GM18520 (cell line): ENCODE measurements around the gene HCFC2.
"Not testable (repeated sequence)": the region's sequence is repeated elsewhere in the genome, so short reads cannot be mapped to it uniquely, and the experiment has no call there.

Source experiments
- ATAC-seq: cut with Tn5 transposase; IDR thresholded peaks from one replicate; pipeline ENCODE4 v1.9.1; 2021; ENCODE audit not compliant: unreplicated experiment

The HCFC2 gene

DNA sequence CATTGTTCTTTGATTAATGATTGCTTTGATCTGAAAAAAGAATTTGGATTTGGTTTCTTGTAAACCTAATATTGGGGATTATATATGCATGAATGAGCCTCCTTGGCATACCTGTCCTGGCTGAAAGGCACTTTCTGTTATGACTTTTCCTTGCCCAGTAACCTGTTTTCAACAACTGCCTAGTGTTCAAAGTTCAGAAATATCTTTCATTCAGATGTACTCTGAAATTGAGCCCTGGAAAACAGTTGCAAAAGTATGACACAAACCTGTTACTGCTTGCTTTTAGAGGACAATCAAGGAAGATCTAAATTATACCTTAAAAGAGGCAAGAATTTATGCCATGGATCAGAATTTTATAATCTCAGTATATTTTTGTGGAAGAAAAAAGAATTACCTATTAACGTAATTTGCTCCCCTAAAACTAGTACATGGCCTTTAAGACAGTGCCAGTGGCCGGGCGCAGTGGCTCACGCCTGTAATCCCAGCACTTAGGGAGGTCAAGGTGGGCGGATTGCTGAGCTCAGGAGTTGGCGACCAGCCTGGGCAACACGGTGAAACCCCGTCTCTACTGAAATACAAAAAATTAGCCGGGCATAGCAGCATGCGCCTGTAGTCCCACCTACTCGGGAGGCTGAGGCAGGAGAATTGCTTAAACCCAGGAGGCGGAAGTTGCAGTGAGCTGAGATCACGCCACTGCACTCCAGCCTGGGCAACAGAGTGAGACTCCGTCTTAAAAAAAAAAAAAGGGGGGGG is 50.7 kb downstream of the HCFC2 start:
- ATAC-seq: not testable (repeated sequence)

DNA sequence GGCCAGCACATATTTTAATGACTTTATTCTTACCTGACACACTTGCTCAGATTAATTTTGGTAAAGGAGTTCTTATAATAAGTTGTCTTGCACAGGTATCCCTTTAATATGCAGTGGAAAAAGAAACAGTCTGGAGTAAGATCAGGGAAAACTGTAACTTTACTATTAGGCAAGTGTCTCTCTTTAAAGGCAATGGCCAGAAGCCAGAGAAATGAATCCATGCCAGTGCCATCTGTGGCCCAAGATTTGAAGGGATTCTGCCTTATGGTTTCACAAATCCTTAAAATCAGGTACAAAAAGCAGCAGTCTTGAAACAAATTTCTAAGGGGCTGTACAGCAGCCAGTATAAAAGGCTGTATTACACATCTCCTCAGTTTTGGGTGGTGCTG is 51.2 kb downstream of the HCFC2 start:
- no peak for ATAC-seq

- ATAC-seq: no peak
Measured at GRCh38 chr12:104121001-104121400, 56.7 kb downstream of the HCFC2 start.

GRCh38 chr12:104122298-104122697 is 58.0 kb downstream of the HCFC2 start:
- ATAC-seq: no peak

DNA sequence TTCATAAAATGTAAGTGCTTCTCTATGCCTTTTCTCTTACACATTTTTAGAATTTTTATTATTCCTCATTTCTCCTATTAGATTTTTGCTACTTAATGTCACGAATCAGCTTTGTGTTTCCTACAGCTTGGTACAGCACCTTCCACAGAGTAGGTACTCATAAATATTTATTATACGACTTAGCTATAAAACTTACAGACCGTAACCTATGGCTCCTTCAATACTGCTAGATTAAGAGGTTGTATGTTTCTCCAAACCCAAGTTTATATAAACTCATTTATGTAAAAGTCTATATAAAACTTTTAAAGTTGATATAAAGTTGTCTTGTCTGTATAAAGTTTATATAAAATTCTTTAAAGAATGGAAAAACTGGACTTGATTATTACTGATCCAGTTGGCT is 62.2 kb downstream of the HCFC2 start:
- no peak for ATAC-seq

DNA sequence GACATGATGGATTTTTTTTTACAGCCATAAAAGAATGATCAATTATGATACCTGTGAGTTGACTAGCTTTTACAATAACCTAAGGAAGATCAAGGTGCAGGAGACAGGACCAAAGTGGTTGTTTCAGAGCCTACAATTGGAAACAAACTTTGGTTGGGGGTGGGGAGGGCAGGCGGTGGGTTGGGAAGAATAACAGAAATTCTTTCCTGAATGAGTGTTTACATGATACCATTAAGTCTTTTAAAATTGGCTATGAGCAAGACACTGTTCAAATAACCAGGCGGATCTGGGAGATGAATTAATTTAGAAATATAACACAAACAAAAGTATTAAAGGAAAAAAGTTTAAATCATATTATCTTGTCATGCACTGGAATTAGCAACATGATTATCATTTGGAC is 66.4 kb downstream of the HCFC2 start:
- ATAC-seq: no peak

- no peak for ATAC-seq
Measured at GRCh38 chr12:104131609-104132008, 67.3 kb downstream of the HCFC2 start.

GRCh38 chr12:104132351-104132956 is 68.1 kb downstream of the HCFC2 start:
- ATAC-seq: no peak

DNA sequence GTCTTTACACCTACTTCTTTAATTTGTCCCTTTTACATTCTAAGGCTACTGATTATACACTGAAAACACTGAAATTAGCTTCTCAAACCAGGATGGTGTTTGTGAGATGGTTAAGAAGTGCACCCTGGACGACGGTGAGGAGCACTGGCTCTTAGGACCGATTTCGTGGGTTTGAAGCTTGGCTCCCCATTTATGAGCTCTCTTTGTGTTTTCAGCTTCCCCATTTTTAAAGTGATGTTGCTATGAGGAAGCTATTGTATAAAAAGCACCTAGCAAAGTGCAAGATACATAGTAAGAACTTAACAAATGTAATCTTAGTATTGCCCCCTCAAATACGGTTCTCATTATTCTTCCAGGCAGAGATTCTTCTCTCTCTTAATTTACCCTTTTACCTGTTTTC is 69.0 kb downstream of the HCFC2 start:
- no peak for ATAC-seq

- no peak for ATAC-seq
Measured at GRCh38 chr12:104133866-104134265, 69.5 kb downstream of the HCFC2 start.

DNA sequence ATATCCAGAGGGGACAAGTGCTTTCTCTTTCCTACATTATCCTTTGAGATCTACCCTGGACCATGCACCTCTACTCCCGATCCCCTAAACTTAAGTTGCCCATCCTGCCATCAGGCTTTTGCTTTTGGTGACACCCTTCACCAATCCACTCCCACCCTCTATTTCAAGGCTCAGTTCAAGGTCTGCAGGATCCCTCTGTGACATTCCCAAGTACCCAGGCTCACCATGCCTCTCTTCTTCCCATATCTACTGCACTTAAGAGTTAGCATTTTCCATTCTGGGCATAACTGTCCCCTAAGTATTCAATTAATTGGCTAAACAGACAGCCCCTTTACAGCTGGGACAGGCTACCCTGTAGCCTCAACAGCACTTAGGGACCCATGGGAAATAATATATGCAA is 70.6 kb downstream of the HCFC2 start:
- ATAC-seq: no peak

DNA sequence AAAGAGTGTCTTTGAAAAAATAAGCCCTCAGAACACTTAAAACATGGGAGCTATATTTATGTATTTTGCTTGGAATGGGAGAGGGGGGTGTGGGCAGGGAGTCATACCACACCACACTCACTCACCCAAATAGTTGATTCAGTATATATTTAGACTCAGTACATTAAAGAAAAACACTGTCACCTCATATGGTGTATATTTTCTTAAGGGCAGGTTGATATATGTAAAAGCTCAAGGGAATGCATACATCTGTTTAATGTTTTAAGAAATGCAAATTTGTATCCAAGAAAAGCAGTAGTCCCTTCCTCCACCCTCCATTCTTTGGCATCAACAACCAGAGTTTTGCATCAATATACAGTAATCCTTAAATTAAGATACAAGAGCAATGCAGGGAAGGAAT is 72.2 kb downstream of the HCFC2 start:
- ATAC-seq: no peak

DNA sequence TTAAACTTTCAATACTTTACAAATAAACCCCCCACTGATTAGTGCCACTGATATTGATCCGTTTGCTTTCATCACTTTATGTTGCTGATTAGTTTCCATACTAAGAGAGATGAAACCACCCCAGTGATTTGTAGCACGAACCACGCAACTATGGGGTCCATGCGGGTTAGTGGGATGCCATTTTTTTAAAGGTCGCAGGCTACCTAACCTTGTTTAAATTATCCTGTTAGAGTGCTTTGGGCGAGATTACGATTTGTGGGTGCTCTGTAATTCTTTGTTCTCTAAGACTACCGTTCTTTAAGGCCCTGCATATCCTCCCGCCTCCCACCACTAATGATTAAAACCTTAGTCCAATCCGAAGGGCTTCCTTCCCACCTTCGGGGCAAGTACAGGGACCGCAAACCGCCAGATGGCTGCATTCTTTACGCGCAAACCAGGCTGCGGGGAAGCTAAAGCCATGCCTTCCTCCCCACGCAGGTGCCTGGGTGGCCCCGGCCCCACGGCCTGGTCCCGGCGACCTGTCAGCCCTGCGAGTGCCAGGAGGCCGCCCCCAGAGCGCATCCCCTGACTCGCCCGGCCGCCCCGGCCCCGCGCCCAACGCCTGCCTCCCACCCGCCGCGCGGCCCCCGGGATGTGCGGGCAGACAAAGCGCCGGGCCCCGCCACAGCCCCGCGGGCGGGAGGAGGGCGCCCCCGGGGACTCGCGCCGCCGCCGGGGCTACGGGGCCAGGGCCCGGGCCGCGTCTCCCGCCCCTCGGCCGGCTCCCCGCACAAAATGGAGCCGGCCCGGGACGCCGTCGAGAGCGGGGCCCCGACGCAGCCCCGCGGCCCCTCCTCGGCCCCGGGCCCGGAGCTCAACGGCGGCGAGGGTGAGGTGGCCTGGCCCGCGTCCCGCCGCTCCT is 72.9 kb downstream of the HCFC2 start:
- peak; percentile 11 for ATAC-seq

DNA sequence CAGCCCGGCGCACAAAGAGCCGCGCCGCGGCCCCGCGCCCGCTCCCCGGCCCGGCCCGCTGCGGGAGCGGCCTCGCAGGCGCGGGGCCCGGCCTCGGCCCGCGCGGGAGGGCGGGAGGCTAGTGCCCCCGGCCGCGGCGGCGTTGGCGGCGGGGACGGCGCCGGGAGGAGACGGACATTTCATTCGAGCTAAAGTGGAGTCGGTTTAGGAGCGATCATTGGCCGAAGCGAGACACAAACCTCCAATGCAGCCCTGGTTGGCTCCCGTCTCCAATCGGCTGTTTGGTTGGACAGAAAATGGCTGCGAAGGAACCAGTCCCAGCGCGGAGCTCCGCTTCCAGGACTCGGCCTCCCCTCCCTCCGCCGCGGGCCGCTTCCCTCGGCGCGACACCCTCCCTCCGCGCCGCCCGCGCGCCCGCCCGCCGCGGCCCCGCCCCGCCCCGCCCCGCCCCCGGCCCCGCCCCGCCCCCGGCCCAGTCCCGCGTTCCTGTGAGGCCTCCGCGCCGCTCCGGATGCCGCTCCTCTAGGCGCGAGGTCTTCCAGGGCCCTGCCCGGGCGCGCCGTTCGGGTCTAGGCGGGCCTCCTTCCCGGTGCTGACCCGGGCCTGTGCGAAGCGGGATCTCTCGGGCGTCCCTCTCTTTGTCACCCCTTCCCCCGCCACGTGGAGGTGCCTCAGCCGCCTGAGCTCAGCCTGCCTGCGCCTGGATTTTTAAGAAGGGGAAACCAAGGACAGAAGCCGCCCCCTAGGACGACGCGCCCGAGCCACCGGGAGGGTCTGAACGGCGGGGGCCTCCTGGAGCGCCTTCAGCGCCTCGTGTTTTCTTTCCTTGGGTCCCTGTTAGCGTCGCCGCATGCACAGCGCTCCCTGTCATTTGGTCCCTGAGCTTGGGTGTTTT is 73.8 kb downstream of the HCFC2 start, which contains the start of gene NFYB:
Gene NFYB, minus strand, starts transcription at position 309 of the 895 bp plus-strand sequence. CDS start 2,757 bp downstream, outside the sequence.
- ATAC-seq: peak; percentile 94

DNA sequence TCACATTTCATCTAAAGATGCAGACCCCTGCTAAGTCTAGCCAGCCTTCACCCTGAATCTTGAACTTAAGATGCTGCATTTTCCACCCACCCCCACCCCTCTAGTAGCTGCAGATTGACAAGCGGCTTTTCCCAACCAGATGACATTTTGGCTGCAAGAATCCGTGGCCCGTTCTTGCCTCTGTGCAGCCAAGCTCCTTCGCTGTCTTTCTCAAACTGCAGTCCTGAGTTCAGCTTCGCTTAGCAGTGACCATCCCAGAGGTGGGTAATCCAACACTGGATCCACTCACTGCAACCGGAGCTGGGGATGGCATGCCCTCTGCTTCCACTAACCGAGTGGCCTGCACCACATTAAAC is 74.4 kb downstream of the HCFC2 start:
- no peak for ATAC-seq

DNA sequence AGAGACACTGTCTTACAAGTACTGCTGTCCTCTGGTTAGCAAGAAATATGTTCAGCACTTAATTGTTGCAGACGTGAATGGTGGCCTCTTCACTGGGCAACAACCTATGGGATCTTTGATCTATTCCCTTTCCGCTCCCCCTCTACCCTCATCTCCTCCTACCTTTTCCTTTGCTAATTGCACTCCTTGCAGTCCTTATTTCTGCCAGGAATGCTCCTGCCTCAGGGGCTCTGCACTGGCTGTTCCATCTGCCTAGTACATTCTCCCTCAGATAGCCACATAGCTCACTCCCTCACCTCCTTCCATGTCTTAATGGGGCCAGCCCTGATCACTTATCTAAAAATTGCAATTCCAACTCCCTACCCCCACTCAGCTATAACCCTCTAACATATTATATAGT is 78.2 kb downstream of the HCFC2 start:
- ATAC-seq: no peak

- ATAC-seq: no peak
Measured at GRCh38 chr12:104143002-104143401, 78.7 kb downstream of the HCFC2 start.

DNA sequence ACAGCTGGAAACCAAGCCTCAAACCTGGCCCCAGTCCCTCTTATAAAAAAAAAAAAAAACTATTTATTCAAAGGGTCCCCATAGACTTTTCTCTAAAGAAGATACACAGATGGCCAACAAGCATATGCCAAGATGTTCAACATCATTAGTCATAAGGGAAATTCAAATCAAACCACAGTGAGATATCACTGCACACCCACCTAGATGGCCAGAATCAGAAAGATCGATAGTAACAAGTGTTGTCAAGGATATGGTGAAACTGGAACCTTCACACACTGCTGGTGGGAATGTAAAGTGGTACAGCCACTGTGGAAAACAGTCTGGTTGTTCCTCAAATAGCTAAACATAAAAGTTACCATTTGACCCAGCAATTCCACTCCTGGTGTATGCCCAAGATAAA is 79.6 kb downstream of the HCFC2 start:
- ATAC-seq: no peak

DNA sequence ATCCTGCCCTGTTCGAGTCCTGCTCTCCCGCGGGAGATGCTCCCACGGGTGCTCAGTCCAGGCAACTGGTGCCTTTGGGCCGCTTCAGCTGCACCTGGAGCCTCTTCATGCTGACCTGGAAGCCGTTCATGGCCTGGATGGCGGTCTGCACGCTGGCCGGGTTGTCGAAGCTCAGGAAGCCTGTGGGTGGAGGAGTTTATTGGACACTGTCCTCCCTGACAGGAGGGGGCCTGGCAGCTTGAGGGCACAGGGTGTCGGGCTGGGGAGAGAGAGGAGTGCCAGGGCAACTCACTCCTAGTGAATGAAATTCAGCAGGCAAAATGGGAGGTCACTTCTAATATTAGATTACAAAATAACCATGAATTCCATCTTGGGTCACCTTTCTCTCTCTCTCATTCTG is 83.0 kb downstream of the HCFC2 start:
- no peak for ATAC-seq

- no peak for ATAC-seq
Measured at GRCh38 chr12:104150416-104150815, 86.1 kb downstream of the HCFC2 start.
